Endothelial cell of umbilical vein (primary cell): Measurements from ENCODE around the gene HAPLN1. TPM values are rescaled to one million over a fixed set of nuclear protein-coding genes. Genes with fewer than 3 reads are reported as not detected.

Experiments used
- BruUV-seq: library from RNA; stranded (reverse); fragments of 400-500 nt; replicated peaks from 2 replicates; lab custom pipeline; 2021; lab: Mats Ljungman, UMichigan
- CTCF ChIA-PET: fragments of 300-600, 350-600 bp; sonication (Branson Sonifier 250); formaldehyde crosslinking; loops from one replicate; lab custom pipeline; 2021; ENCODE audit warnings: antibody characterized with exemption, inconsistent platforms; lab: Charles Lee
- POLR2A ChIA-PET: fragments of 300-600, 350-600 bp; sonication (Branson Sonifier 250); formaldehyde crosslinking; loops from one replicate; lab custom pipeline; 2021; ENCODE audit warnings: antibody characterized with exemption, inconsistent platforms; lab: Charles Lee
- DNase-seq: peaks from one replicate; pipeline ENCODE4 v3.0.0-alpha.2; 2011; ENCODE audit warnings: low read depth, low spot score
- FAIRE-seq: peaks from 2 replicates; lab custom pipeline; 2011; peaks lifted over from hg19 to GRCh38; lab: Jason Lieb, UNC
- H2AFZ ChIP-seq: 2 replicates; pipeline ENCODE4 v1.6.0; 2012; ENCODE audit warnings: low read depth, low read length, control low read depth, inconsistent platforms
- H3K27ac ChIP-seq: 2 replicates; pipeline ENCODE4 v1.5.1; 2011; ENCODE audit warnings: low read depth, mild to moderate bottlenecking, control low read depth, low read length, moderate library complexity; ENCODE audit not compliant: insufficient read depth
- H3K27me3 ChIP-seq, 2 experiments: 2 replicates each; pipeline versions ENCODE4 v1.6.0 to v1.6.1; 2011; ENCODE audit warnings: low read length in 2 of 2, mixed read lengths in 1 of 2; ENCODE audit not compliant: control insufficient read depth in 2 of 2, insufficient read depth in 2 of 2
- H3K36me3 ChIP-seq, 2 experiments: 2 replicates in 1 of 2; 3 replicates in 1 of 2; pipeline ENCODE4 v1.5.1; 2011; ENCODE audit warnings: low read length in 2 of 2, mild to moderate bottlenecking in 1 of 2, moderate library complexity in 1 of 2; ENCODE audit not compliant: control insufficient read depth in 2 of 2, insufficient read depth in 2 of 2; ENCODE audit errors: extremely low read depth in 1 of 2
- H3K4me1 ChIP-seq: 3 replicates; pipeline ENCODE4 v1.5.1; 2011; ENCODE audit warnings: mild to moderate bottlenecking, low read length; ENCODE audit not compliant: control insufficient read depth, insufficient read depth; ENCODE audit errors: extremely low read depth
- H3K4me2 ChIP-seq: 2 replicates; pipeline ENCODE4 v1.6.1; 2011; ENCODE audit warnings: low read length, control low read depth, mixed read lengths; ENCODE audit not compliant: insufficient read depth
- H3K4me3 ChIP-seq, 3 experiments: fragments of 200-600 bp in 1 of 3; sonication (generic), shearing (Covaris generic) in 1 of 3; replicated peaks in 1 of 3; 2 replicates each; pipeline ENCODE4 v1.5.1; 2011 to 2016; ENCODE audit warnings: control low read depth in 3 of 3, low read length in 3 of 3, mild to moderate bottlenecking in 2 of 3, inconsistent platforms in 1 of 3, low read depth in 1 of 3, moderate library complexity in 1 of 3; ENCODE audit not compliant: insufficient read depth in 1 of 3
- H3K79me2 ChIP-seq: 2 replicates; pipeline ENCODE4 v1.6.0; 2012; ENCODE audit warnings: low read length, inconsistent platforms; ENCODE audit not compliant: control insufficient read depth, insufficient read depth
- H3K9ac ChIP-seq: replicated peaks from 2 replicates; pipeline ENCODE3; 2011; ENCODE audit warnings: low read length, control low read depth; ENCODE audit not compliant: insufficient read depth; ENCODE audit errors: extremely low read depth
- H3K9me1 ChIP-seq: replicated peaks from 3 replicates; pipeline ENCODE4 v1.6.0; 2011; ENCODE audit warnings: mild to moderate bottlenecking, low read length; ENCODE audit not compliant: control insufficient read depth, insufficient read depth; ENCODE audit errors: extremely low read depth
- H3K9me3 ChIP-seq: replicated peaks from 2 replicates; pipeline ENCODE4 v1.5.1; 2012; ENCODE audit warnings: low read length, inconsistent platforms; ENCODE audit not compliant: control insufficient read depth, insufficient read depth
- H4K20me1 ChIP-seq: replicated peaks from 2 replicates; pipeline ENCODE3; 2011; ENCODE audit warnings: mild to moderate bottlenecking, low read length; ENCODE audit not compliant: control insufficient read depth, insufficient read depth; ENCODE audit errors: extremely low read depth
- EZH2 ChIP-seq: IDR thresholded peaks from 2 replicates; pipeline ENCODE4 v1.6.1; 2012; ENCODE audit warnings: borderline replicate concordance, low read depth, mild to moderate bottlenecking, moderate library complexity, low read length, inconsistent platforms; ENCODE audit not compliant: severe bottlenecking
- FOS ChIP-seq: IDR thresholded peaks from 2 replicates; pipeline ENCODE4 v1.6.1; 2011; ENCODE audit warnings: mild to moderate bottlenecking, low read length, moderate library complexity, borderline replicate concordance; ENCODE audit not compliant: insufficient read depth
- GATA2 ChIP-seq: IDR thresholded peaks from 2 replicates; pipeline ENCODE4 v1.7.0; 2011; ENCODE audit warnings: low read depth, mild to moderate bottlenecking, moderate library complexity, mixed read lengths, low read length; ENCODE audit not compliant: insufficient read length, insufficient read depth
- JUN ChIP-seq: IDR thresholded peaks from 2 replicates; pipeline ENCODE4 v1.6.1; 2011; ENCODE audit warnings: borderline replicate concordance, low read depth; ENCODE audit not compliant: insufficient read length, insufficient read depth
- MYC ChIP-seq: IDR thresholded peaks from one replicate; pipeline ENCODE4 v1.6.1; 2011; ENCODE audit warnings: mild to moderate bottlenecking, low read depth, low read length
- POLR2A ChIP-seq: IDR thresholded peaks from 2 replicates; pipeline ENCODE4 v1.6.1; 2012; ENCODE audit warnings: low read depth, mild to moderate bottlenecking, control low read depth, low read length
- POLR2AphosphoS5 ChIP-seq: IDR thresholded peaks from 2 replicates; pipeline ENCODE4 v1.6.1; 2012; ENCODE audit warnings: low read depth, mild to moderate bottlenecking, control low read depth, low read length, moderate library complexity; ENCODE audit not compliant: insufficient read depth
- dilution Hi-C: fragments of 300-500 bp; cut with MboI; formaldehyde crosslinking; loops from one replicate; pipeline ENCODE4 v1.15.0; 2019; ENCODE audit warnings: low sequenced_read_pairs; ENCODE audit not compliant: extremely low pct_ligation_motif_present
- intact Hi-C: fragments of 100-400 bp; cut with micrococcal nuclease; formaldehyde crosslinking; loops from one replicate; pipeline ENCODE4 v1.10.0; 2022
- polyA plus RNA-seq, 4 experiments: library from polyadenylated mRNA; depleted of rRNA in 3 of 4; stranded (reverse) in 3 of 4; unstranded in 1 of 4; fragments of >200 nt; gene quantifications; 2 replicates each; pipeline versions ENCODE4 v1.2.1 to v1.2.3, GENCODE V29; 2011 to 2012; ENCODE audit warnings: missing spikeins in 1 of 4
- total RNA-seq: library from RNA; stranded (reverse); gene quantifications from 2 replicates; pipeline ENCODE4 v1.2.3, GENCODE V29; 2021
- TF ChIP-seq, protein P1 (sequence below), 2 donors: IDR thresholded peaks; 1 replicate in 1 of 2; 2 replicates in 1 of 2; pipeline ENCODE4 v1.5.1; 2011; ENCODE audit warnings: low read length in 2 of 2, mild to moderate bottlenecking in 2 of 2, moderate library complexity in 2 of 2, control low read depth in 1 of 2, inconsistent platforms in 1 of 2, low read depth in 1 of 2; ENCODE audit not compliant: insufficient read depth in 1 of 2; ENCODE audit errors: extremely low read depth in 1 of 2
- TF ChIP-seq, protein P2 (sequence below): IDR thresholded peaks from 2 replicates; pipeline ENCODE4 v1.6.1; 2011; ENCODE audit not compliant: insufficient read depth, insufficient read length

Gene HAPLN1
- total and polyA plus RNA-seq, 2 donors (not counting 3 experiments of a cell fraction or from before 2014, with no cell fraction given) = 0.04 TPM; not detected in 1

DNA sequence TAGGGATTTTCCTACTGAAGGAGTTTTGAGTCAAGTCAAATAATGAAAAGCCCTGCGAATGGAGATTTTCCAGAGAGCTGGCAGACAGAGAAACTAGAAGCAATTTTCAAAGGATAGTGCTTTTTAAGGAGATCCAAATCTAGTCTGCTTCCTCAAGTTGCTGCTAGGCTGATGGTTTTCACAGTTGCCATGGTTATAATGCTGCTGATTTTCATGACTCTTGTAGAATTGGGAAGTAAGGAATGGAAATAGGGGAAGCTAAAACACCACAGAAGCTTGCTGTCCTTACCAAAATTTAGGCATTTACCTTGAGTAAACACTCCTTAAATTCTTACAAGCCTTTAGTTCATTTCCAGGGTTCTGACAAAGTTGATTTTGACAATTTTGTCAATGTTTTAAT is 30.1 kb upstream of the HAPLN1 start:
- H3K4me1 ChIP-seq = no peaks in the 10 kb centered on the region
- H3K79me2 ChIP-seq = no peaks in the 10 kb centered on the region
- ChIA-PET POLR2A (no interaction called here), CTCF (no interaction called here)
- no peak overlapping the region for H2AFZ ChIP-seq
- no TSS peak for BruUV-seq
- DNase-seq (no peak), FAIRE-seq (no peak)
- no peaks in the 10 kb centered on the region for H3K36me3 ChIP-seq
- no peaks in the 10 kb centered on the region for H3K9me1 ChIP-seq
- H3K27me3 ChIP-seq = peaks cover 0 to 2% of the 10 kb centered on the region in 2 experiments
- no peak overlapping the region for H3K4me2 ChIP-seq
- H4K20me1 ChIP-seq = no peaks in the 10 kb centered on the region
- no peak overlapping the region for H3K4me3 ChIP-seq
- no peaks in the 10 kb centered on the region for H3K9me3 ChIP-seq
- H3K27ac ChIP-seq = no peak overlapping the region
- no peak overlapping the region for H3K9ac ChIP-seq
- no peak for TF ChIP-seq MYC
- TF ChIP-seq, protein P1, sequence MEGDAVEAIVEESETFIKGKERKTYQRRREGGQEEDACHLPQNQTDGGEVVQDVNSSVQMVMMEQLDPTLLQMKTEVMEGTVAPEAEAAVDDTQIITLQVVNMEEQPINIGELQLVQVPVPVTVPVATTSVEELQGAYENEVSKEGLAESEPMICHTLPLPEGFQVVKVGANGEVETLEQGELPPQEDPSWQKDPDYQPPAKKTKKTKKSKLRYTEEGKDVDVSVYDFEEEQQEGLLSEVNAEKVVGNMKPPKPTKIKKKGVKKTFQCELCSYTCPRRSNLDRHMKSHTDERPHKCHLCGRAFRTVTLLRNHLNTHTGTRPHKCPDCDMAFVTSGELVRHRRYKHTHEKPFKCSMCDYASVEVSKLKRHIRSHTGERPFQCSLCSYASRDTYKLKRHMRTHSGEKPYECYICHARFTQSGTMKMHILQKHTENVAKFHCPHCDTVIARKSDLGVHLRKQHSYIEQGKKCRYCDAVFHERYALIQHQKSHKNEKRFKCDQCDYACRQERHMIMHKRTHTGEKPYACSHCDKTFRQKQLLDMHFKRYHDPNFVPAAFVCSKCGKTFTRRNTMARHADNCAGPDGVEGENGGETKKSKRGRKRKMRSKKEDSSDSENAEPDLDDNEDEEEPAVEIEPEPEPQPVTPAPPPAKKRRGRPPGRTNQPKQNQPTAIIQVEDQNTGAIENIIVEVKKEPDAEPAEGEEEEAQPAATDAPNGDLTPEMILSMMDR (IDR thresholded peaks at IDR 0.05; ENCODE audit: extremely low read depth in 1 of 2, insufficient read depth in 1 of 2, low read depth in 1 of 2, low read length in 2 of 2) = no peak
- no peak for TF ChIP-seq FOS
- no peak for TF ChIP-seq POLR2AphosphoS5
- no peak for TF ChIP-seq JUN
- dilution Hi-C loops = no loop called here
- intact Hi-C loops = no loop called here

DNA sequence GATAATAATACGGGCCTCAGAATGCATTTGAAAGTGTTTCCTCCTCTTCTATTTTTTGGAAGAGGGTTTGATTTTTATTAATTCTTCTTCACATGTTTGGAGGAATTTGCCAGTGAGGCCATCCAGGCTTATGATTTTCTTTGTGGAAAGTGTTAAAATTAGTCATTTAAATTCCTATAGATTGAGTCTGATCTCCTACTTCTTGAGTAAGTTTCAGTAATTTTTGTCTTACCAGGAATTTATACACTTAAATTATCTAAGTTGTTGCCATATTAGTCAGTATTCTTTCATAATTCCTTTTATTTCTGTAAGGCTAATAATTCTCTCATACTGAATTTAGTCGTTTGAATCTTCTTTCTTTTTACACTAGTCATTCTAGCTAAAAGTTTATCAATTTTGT is 25.2 kb upstream of the HAPLN1 start:
- FAIRE-seq (no peak), DNase-seq (no peak)
- no TSS peak for BruUV-seq
- Histone ChIP-seq H3K9ac (no peak overlapping the region), H3K9me1 (no peaks in the 10 kb centered on the region), H3K27ac (no peak overlapping the region), H3K36me3 (no peaks in the 10 kb centered on the region), H3K4me1 (no peaks in the 10 kb centered on the region), H4K20me1 (no peaks in the 10 kb centered on the region), H3K9me3 (no peaks in the 10 kb centered on the region), H3K4me2 (no peak overlapping the region), H3K79me2 (no peaks in the 10 kb centered on the region), H3K27me3 (peaks cover 0 to 2% of the 10 kb centered on the region in 2 experiments), H2AFZ (no peak overlapping the region), H3K4me3 (no peak overlapping the region)
- TF ChIP-seq, protein P2, sequence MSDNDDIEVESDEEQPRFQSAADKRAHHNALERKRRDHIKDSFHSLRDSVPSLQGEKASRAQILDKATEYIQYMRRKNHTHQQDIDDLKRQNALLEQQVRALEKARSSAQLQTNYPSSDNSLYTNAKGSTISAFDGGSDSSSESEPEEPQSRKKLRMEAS = no peak
- TF ChIP-seq POLR2AphosphoS5 (no peak), FOS (no peak), GATA2 (no peak), POLR2A (no peak), JUN (no peak), EZH2 (no peak), MYC (no peak)
- TF ChIP-seq, protein P1 (IDR thresholded peaks at IDR 0.05; ENCODE audit: extremely low read depth in 1 of 2, insufficient read depth in 1 of 2, low read depth in 1 of 2, low read length in 2 of 2) = no peak
- ChIA-PET CTCF (no interaction called here), POLR2A (no interaction called here)
- dilution Hi-C loops (no loop called here), intact Hi-C loops (no loop called here)
